CD4-positive, alpha-beta T cell treated with Interleukin-15 for 1 hour (primary cell): ENCODE results near the gene KIF6.
"Not testable (repeated sequence)": the region's sequence is repeated elsewhere in the genome, so short reads cannot be mapped to it uniquely, and the experiment has no call there.

Experiments used
- DNase-seq: peaks from one replicate; pipeline ENCODE4 v3.0.0-alpha.2; 2020

The KIF6 gene

DNA sequence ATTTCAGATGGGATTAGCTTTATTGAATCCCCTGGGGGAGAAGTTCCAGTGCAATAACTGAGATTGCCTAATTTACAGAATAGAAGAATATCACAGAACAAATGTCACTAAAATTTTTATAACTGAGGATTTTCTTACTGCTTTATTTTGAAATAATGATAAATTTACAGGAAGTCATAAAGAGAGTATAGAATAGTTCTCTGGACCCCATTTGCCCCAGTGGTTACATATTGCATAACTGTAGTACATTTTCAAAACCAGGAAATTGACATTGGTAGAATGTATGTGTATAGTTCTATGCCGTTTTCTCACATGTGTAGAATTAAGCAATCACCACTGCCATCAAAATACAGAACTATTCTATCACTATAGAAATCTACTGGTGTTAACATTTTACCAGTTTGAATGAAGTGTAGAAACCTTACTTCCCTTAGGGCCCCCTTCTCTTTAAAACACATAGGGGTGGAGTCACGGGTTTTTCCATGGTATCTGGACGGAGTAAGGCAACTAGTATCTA is 18.3 kb downstream of the KIF6 start:
- no peak for DNase-seq

DNA sequence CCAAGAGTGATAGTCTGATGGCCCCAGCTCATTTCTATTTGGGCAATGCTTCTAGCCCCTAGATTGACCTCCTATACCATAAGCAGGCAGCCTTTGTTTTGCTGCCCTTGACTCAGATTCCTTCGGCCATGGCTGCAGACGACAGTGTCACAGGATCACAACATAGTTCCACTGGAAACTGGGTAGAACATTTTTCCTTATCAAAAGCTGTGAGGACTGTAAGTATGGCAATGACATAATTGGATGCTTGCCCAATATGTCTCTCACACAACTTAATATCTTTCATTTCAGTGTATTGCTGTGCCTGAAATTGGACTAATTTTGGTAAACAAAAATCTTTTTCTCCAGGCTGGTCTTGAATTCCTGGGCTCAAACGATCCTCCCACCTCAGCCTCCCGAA is 22.9 kb downstream of the KIF6 start:
- no peak for DNase-seq

DNA sequence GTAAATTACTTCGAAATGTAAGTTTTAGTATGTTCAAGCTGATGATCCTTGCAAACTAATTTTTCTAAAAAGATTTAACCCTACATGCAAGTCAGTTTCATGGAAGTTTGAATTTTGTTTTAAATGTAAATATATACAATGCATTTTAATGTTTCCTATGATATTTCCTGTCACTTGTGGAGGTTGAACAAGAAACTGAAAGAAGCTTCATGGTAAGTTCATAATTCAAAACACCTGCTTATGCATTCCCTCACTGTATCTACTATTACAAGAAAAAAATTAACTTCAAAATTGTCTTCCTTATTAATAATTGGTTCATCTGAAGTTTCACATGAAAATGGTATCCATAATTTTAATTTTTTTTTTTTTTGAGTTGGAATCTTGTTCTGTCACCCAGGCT is 24.8 kb downstream of the KIF6 start:
- DNase-seq: no peak

DNA sequence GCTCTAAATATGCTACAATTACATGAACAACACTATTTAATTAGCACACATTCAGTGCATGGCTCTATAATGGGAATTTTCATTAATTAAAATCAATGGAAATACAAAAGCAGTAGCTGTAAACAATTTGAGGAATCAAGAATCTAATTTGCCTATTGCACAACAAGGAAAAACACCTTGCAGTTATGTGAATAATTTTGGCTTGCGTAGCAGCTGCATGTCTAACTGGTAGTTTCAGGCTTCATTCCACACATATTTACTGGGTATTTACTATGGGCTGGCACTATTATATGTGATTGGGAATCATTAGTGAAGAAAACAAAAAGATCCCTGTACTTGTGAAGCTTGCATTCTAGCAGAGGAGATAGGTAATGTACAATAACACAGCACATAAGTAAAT is 26.4 kb downstream of the KIF6 start:
- DNase-seq: no peak

DNA sequence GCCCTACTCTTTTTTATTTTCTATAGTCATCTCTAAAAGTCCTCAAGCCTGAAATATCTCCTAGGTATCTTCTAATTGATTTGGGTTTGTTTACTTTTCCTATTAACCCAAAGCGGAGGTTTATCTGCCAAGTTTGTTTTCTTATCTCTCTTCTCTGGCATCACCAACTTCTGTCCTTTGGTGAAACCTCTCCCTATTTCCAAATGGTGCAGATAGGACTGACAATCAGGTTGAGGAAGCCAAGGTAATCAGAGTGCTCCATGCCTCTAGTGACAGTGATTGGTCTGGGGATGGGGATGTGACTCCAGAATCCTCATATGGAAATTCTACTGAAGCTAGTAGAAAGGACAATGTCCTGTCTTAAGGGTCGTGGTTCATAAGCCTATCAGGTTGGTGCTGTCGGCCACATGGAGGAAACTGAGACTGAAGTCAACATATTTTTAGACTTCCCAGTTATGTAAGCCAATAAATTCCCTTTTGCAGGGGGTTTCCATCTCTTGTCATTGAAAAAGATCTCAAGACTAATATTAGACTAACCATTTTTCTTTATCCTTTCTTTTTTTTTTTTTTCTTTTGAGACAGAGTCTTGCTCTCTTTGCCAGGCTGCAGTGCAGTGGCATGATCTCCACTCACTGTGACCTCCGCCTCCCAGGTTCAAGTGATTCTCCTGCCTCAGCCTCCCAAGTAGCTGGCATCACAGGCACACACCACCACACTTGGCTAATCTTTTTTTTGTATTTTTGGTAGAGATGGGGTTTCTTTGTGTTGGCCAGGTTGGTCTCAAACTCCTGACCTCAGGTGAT is 28.0 kb downstream of the KIF6 start:
- DNase-seq: no peak

DNA sequence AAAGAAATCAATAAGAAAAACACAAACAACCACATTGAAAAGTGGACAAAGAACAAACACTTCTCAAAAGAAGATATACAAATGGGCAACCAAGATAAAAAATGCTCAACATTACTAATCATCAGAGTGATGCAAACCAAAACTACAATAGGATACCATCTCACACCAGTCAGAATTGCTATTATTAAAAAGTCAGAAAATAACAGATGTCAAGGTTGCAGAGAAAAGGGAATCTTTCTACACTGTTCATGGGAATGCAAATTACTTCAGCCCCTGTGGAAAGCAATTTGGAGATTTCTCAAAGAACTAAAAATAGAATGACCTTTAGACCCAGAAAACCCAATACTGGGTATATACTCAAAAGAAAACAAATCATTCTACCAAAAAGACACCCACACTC is 29.8 kb downstream of the KIF6 start:
- no peak for DNase-seq

DNA sequence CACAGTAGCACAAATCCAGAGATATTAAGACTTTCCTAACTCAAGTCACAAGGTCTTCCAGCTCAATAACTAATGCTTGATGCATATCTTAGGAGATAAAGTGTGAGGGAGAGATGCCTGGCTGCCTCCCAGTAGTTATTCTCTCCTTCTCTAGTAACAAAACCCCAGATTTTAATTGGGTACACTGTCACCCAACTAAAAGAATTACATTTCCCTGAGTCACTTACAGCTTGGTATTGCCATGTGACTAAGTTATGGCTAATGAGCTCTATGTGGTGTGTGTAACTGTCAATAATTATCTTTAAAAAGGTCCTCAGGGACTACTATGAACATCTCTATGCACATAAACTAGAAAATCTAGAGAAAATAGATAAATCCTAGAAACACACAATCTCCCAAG is 32.0 kb downstream of the KIF6 start:
- DNase-seq: no peak

DNA sequence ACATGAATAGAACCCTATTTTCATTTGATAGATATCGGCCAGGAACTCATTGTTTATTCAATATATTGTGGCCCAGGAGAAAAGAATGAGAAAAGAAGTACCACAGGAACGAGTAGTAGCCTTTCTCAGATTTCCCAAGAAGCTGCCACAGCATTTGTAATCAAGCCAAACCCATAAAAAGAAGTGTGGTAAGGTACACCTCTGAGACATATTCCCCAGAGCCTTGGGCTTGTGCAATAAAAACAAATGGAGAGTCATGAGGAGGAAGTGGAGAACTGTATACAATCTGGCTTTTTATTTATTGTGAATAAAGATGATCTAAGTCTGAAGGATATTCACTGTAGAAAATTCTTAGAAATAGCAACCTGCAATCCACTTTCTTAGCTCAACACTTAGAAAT is 36.7 kb downstream of the KIF6 start:
- DNase-seq: no peak

DNA sequence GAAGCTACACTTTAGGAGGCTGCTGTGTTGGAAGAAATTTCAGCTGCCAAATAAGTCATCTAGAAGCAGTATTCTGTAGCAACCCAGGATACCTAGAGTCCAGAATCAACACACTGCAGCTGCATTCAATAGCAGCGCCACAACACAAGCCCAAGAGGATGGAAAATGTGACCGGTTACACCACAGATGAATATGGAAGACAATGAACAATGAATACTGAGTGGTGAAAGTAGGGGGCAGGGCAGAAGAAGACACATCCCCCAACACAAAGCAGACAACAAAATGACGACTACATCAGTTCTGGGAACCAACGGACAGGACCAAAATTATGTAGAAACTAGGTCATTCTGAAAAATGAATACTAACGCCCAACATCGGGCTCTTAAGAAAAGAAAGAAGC is 38.2 kb downstream of the KIF6 start:
- DNase-seq: no peak

DNA sequence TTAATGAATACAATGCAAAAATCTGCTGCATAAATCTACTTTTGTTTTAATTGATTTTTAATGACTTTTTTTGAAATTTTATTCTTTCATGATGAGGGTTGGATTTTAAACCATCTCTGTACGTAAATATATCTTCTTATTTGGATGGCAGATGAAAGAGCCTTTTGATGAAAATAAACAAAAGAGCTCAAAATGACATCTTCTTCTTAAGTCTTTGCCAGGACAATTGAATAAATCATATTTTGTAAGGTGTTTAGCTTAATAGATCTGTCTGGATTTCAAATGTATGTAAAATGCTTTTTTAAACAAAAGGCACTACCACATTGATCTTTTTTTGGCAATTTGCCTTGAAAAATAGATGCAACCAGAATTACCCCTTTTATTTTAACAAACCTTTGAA is 39.3 kb downstream of the KIF6 start:
- DNase-seq: no peak

DNA sequence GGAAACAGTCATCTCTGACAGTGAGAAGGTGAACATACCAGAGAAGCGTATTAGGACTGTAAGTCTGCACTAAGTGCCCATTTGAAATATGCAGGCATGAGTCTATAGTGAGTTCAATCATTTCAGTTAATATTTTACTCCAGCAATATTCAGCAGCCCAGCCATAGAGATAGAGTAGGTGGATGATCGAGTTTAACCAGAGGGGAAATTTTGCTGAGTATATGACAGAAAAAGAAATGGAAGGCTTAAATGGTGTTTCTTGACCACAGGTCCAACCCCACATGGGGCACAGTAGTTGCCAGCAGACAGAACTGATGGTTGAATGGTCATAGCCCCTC is 39.8 kb downstream of the KIF6 start:
- DNase-seq: no peak

DNA sequence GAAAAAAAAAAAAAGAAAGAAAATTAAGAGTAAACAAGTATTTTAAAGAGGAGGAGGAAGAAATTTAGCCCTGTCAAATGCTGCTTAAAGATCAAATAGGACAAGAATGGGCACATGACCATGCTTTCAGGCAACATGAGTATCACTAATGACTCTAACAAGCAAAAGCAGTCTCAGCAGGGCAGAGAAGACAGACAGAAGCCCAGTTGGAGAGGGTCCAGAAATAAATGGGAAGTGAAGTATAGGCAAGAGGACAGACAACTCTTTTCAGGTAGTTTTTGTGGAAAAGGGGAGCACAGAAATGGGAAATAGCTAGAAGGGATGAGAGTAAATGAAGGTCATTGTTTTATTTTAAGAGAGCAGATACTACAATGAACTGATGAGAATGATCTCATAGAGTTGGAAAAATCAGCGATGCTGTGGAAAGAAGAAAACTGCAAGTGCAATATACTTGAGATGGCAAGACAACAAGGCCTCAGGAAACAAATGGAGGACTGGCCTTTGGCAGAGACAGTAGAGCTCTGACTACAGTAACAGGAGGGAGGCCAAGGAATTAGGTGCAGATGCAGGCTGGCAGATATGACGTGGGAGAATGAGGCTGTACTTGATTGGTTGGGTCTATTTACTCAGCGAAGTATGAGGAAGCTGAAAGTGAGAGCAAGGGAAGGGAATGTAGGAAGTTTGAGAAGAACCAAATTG is 40.3 kb downstream of the KIF6 start:
- no peak for DNase-seq

DNA sequence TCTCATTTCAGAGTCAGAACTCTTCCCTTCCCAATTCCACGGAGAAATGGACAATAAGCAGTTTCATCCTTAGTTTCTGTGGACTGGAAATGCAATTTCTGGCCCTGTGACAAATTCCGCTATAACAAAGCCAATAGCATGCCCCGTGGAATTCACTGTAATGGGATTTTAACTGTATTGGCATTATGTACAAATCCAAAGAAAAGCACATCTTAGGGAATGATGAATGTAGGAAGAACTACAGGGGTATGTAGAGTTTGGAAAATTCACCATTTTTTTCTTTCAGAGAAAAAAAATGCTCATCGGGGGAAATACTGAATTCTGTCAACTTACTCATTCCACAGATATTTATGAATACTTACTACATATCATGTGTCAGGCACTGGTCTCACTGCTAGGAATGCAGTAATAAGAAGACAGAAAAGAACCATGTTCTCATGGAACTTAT is 43.5 kb downstream of the KIF6 start:
- no peak for DNase-seq

DNA sequence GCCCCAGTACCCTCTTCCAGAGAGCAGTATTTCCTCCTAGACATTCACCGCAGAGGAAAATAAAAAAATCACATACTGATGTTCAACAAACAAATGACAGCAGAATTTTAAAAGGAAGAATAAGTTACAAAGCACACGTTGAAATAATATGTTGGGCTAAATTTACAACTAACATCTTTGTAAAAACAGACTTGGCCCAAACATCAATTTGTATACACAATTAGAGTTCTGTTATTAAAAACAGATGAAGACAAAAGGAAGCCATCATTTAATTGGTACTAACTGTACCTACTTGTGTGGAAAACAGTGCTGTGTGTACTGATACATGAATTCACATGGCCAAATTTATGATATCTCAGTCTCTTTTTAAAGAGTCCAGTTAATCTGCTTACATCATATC is 46.3 kb downstream of the KIF6 start:
- no peak for DNase-seq

DNA sequence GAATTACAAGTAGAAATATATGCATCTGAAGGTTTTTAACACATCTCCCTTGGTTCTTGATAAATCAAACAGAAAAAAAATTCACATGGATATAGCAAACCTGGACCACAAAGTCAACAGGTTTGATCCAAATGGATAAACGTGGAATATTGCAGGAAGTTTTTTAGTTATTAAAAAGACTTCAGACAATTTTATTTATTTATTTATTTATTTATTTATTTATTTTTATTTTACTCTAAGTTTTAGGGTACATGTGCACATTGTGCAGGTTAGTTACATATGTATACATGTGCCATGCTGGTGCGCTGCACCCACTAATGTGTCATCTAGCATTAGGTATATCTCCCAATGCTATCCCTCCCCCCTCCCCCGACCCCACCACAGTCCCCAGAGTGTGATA is 47.9 kb downstream of the KIF6 start:
- not testable (repeated sequence) for DNase-seq

DNA sequence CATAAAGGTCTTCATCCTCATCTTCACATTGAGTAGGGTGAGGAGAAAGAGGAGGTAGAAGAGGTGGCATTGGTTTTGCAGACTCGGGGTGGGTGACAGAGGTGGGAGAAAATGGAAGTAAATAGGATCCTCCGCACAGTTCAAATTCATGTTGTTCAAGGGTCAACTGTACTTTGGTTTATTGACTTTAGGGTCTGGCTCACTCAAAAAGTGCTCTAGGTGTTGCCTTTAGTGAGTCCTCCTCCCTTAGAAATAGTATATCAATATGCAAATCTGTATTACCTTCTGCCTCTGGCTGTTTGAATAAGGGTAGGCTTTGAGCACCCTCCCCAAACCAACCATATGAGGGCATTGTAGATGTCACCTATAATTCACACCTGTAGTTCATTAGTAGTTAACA is 54.7 kb downstream of the KIF6 start:
- no peak for DNase-seq

DNA sequence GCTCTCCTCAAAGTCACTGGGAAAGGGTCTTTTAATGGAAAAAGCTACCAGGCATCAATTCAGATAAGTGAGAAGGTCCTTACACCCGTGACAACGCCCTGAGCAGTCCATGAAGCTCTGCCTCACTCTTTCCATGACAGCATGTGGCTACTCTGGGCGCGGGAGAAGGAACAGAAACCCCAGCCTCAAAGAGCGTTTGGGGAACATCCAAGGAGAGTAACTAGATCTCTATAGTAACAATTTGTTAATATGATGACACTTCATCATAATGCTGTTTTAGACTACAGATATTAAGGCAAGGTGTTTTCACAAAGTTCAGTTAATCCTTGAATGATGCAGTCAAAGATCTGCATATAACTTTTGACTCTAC is 55.2 kb downstream of the KIF6 start:
- no peak for DNase-seq

DNA sequence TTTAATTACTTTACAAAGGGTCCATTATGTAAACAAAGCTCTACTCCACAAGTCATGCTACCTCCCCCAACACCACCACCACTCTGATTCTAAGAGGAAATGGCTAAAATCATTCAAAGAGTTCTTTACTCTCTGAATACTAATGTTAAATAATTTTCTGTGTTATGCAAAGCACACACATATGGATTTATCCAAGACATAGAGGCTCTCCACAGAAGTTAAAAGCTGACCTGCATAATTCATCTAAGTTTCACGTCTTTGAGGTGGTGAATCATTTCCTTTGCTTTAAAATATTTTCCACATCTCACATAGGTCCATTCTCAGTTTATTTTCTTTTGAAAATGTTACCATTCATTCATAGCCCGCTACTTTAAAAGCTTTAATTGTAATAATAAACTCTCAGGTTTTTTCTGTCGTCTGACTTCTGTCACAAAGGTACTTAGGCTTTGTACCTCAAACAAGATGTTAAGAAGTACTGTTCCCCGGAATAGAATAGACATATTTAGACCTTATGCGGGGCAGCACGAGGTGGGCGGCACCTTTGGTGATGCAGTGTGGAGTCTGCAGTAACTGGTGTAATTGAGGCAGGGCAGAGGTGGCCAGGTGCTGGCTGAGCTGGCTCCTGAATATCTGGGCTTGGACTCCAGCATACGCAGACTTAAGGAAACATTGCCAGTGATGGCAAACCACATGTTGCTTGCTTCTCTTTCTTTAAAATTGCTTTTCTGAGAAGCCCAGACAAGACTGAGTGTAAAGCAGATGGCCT is 55.8 kb downstream of the KIF6 start:
- no peak for DNase-seq

DNA sequence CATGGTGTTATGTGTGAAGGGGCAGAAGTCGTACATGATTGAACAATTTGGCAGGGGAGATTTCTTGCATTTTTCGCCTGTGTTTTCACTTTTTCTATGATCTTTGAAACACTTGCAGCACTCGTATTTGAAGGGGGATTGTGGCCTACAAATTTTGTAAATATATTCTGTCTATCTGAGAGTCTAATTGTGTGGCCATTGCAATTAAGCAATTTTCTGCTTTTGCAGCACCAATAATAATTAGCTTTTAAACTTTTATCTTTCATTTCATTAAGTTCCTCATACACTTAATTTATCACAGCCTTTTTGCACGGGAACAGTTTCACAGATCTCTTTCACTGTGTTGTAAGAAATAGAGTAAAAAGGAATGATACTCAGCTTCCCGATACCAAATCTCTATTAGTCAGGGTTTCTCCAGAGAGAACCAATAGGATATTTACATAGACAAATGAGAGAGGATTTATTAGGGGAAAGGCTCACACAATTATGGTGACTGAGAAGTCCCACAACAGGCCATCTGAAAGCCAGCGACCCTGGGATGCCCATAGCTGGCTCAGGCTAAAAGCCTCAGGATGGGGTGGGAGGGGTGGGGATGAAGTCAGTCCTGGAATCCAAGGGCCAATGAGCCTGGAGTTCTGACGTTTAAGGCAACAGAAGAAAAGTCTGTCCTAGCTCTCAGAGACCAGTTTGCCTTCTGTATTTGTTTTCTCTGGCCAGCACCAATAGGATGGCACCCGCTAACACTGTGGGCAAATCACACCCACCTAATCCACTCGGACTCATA is 58.3 kb downstream of the KIF6 start:
- DNase-seq: no peak

DNA sequence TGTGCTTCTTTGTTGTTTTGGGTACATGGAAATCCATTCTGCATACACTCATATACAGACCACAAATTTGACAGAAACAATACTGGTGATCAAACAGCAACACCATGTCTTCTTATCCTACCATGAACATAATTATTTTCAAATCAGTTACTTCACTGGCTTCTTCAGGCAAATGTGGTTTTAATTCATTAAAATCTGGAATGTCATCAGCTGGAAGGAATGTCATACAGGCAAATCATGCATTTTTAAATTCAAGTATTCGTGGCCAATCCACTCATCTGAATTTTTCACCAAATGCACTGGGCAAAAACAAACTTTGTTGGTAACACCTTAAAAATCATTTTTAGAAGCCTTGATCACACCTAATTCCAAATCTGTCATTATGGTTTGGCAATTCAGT is 59.3 kb downstream of the KIF6 start:
- DNase-seq: no peak

DNA sequence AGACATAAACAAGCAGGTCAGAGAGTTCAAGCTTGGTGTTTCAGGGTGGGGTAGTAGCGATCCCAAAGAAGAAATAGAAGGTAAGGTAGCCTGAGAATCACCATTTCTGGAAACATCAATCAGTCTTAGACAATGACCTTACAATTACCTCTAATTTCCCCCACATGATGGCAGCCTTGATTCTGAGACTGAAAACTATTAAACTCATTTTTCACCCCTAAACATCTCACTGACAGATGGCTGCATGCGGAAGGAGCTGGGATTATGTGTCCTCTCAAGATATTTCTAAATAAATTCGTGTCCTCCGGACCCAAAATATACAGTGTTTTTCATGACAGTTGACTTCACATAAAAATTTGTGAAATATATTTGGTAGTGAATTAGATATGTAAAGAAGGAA is 61.0 kb downstream of the KIF6 start:
- DNase-seq: no peak

DNA sequence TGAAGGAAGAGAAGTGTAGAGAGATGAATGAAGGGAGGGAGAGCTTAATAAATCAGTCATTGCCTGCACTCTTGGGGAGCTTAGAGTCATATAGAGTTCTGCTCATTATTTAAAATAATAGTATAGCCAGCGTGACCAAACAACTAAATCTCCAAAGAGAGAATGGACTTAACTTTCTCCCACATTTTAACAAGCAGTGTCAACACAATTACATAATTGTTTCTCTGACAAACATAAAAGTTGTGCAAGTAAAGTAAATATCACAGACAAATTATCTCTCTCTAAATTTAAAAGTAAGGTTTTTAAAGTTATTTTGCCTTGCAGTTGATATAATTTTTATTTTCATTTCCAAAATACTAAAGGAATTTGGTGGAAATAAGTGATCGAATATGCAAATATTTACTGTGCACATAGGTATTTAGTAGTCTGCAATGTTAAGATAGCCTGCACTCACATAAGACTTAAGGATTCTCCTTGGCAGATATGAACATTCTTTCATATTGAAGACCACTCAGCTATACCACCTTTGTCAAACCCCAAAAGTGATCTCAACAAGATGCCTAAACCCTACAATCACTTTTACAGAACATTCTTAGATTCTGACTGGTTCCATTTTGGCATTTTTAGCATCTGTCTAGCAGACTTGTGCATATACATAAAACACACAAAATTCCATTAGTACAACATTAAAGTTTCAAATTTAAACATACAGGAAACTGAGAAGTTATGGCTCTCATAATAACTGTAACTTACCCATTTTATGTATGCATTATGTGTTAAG is 67.7 kb downstream of the KIF6 start:
- no peak for DNase-seq
